Activated CD4-positive, alpha-beta T cell treated with anti-CD3 and anti-CD28 coated beads for 48 hours (primary cell): ENCODE data around the gene DNER.
"Not testable (repeated sequence)": the region's sequence is repeated elsewhere in the genome, so short reads cannot be mapped to it uniquely, and the experiment has no call there.

Source experiments
- DNase-seq: peaks from one replicate; pipeline ENCODE4 v3.0.0-alpha.2; 2020

DNER gene

GRCh38 chr2:229614021-229614420, 100.3 kb downstream of the DNER start:
- DNase-seq: not testable (repeated sequence)

GRCh38 chr2:229612384-229612971, 101.9 kb downstream of the DNER start:
- no peak for DNase-seq

GRCh38 chr2:229611360-229611759, 103.0 kb downstream of the DNER start:
- DNase-seq: no peak

- DNase-seq: no peak
Observed at GRCh38 chr2:229610872-229611271, 103.5 kb downstream of the DNER start.

GRCh38 chr2:229610333-229610732, 104.0 kb downstream of the DNER start:
- DNase-seq: no peak

GRCh38 chr2:229601936-229602335, 112.4 kb downstream of the DNER start:
- DNase-seq: no peak

GRCh38 chr2:229601396-229601795, 113.0 kb downstream of the DNER start:
- no peak for DNase-seq

GRCh38 chr2:229598227-229598626, 116.1 kb downstream of the DNER start:
- DNase-seq: no peak

- no peak for DNase-seq
Observed at GRCh38 chr2:229596796-229597195, 117.6 kb downstream of the DNER start.

GRCh38 chr2:229591611-229592010, 122.7 kb downstream of the DNER start:
- no peak for DNase-seq

- peak; percentile 51 for DNase-seq
Observed at GRCh38 chr2:229586746-229587705, 127.3 kb downstream of the DNER start.

- no peak for DNase-seq
Observed at GRCh38 chr2:229586012-229586411, 128.3 kb downstream of the DNER start.

- DNase-seq: no peak
Observed at GRCh38 chr2:229582151-229582550, 132.2 kb downstream of the DNER start.

- no peak for DNase-seq
Observed at GRCh38 chr2:229578052-229578846, 136.1 kb downstream of the DNER start.

GRCh38 chr2:229575569-229576315, 138.6 kb downstream of the DNER start:
- no peak for DNase-seq

GRCh38 chr2:229572507-229573271, 141.7 kb downstream of the DNER start:
- DNase-seq: no peak

GRCh38 chr2:229571243-229571642, 143.1 kb downstream of the DNER start:
- DNase-seq: no peak

- no peak for DNase-seq
Observed at GRCh38 chr2:229566370-229566769, 148.0 kb downstream of the DNER start.

GRCh38 chr2:229564300-229564907, 150.0 kb downstream of the DNER start:
- DNase-seq: no peak

- no peak for DNase-seq
Observed at GRCh38 chr2:229563388-229563787, 151.0 kb downstream of the DNER start.

- no peak for DNase-seq
Observed at GRCh38 chr2:229562472-229563127, 151.8 kb downstream of the DNER start.
